Effector memory CD8-positive, alpha-beta T cell (primary cell): ENCODE results near the gene MVB12B.
"Not testable (repeated sequence)": the region's sequence is repeated elsewhere in the genome, so short reads cannot be mapped to it uniquely, and the experiment has no call there.

ENCODE experiments used
- ATAC-seq: fragments of 150-1000 bp; cut with Tn5 transposase; replicated peaks from 2 replicates; pipeline ENCODE4 v1.10.0; 2021; ENCODE audit warnings: mild to moderate bottlenecking, moderate library complexity
- DNase-seq, 3 experiments: peaks; one replicate each; pipeline ENCODE4 v3.0.0; 2021
- H3K27ac Mint-ChIP-seq, 2 donors: one replicate each; pipeline ENCODE4 v1.8.0; 2022; ENCODE audit warnings: mild to moderate bottlenecking in 2 of 2, mixed read lengths in 2 of 2, moderate library complexity in 2 of 2
- H3K27me3 Mint-ChIP-seq, 2 donors: one replicate each; pipeline ENCODE4 v1.8.0; 2022; ENCODE audit warnings: mixed read lengths in 2 of 2
- H3K36me3 Mint-ChIP-seq: one replicate; pipeline ENCODE4 v1.8.0; 2022; ENCODE audit warnings: mild to moderate bottlenecking, moderate library complexity, mixed read lengths; ENCODE audit not compliant: insufficient read depth
- H3K4me1 Mint-ChIP-seq, 2 donors: one replicate each; pipeline ENCODE4 v1.8.0; 2022; ENCODE audit warnings: low read depth in 2 of 2, mixed read lengths in 2 of 2
- H3K4me3 Mint-ChIP-seq, 2 donors: one replicate each; pipeline ENCODE4 v1.8.0; 2022; ENCODE audit warnings: mild to moderate bottlenecking in 2 of 2, mixed read lengths in 2 of 2, moderate library complexity in 2 of 2
- H3K9me3 Mint-ChIP-seq, 2 donors: one replicate each; pipeline ENCODE4 v1.8.0; 2022; ENCODE audit warnings: mixed read lengths in 2 of 2
- total RNA-seq, 9 experiments: gene quantifications; one replicate each; lab custom pipeline; 2026; lab: John Stamatoyannopoulos, UW

MVB12B gene, protein sequence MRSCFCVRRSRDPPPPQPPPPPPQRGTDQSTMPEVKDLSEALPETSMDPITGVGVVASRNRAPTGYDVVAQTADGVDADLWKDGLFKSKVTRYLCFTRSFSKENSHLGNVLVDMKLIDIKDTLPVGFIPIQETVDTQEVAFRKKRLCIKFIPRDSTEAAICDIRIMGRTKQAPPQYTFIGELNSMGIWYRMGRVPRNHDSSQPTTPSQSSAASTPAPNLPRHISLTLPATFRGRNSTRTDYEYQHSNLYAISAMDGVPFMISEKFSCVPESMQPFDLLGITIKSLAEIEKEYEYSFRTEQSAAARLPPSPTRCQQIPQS
- total RNA-seq, result 2.4 to 77.5 (median 15.6) reads per million in 9 experiments

DNA sequence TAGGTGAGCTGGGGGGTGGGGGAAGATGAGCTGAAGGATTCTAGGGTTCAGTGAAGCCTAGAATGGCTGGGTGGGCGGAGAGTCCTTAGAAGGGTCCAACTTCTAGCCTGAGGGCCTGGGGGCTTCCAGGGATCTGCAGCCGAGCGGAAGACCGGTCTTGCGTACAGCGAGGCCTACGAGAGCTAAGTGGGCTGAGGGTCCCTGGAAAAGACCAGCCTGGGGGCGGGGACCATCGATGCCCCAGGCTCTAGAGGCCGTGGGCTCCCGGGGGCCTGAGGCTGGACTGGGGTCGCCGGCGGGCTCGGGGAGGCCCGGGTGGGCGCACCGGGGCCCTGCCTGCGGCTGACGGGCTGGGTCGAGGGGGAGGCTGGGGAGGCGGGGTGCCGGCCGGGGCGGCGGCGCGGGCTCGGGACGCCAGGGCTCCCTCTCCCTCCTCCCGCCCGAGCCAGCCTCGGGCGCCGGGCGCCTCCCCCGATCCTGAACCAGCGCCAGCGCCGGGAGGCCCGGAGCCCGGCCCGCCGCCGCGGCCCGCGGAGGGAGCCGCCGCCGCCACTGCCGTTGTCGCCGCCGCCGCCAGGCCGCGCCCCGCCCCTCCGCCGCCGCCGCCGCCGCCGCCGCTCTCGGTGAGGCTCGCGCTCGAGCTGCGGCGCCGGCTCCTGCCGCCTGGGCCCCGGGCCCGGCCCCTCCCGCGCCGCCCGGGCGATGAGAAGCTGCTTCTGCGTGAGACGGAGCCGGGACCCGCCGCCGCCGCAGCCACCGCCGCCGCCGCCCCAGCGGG lies at the start of gene MVB12B:
TSS of gene MVB12B (plus strand) at position 602 of the 778 bp plus-strand sequence. CDS start at position 703, 101 bp downstream.
- no peaks in the 10 kb centered on the region for H3K27me3 Mint-ChIP-seq
- H3K9me3 Mint-ChIP-seq, result no peaks in the 10 kb centered on the region
- H3K36me3 Mint-ChIP-seq, result peaks cover 16% of the 10 kb centered on the region
- H3K4me3 Mint-ChIP-seq, result peak within 1 kb of the TSS; percentile 92
- H3K4me1 Mint-ChIP-seq, result peaks cover 44 to 48% of the 10 kb centered on the region in 2 donors
- DNase-seq (peak; percentile 49 to 58 (median 54)), ATAC-seq (peak; percentile 65)
- H3K27ac Mint-ChIP-seq, result peak within 1 kb of the TSS; percentile 95 to 96

DNA sequence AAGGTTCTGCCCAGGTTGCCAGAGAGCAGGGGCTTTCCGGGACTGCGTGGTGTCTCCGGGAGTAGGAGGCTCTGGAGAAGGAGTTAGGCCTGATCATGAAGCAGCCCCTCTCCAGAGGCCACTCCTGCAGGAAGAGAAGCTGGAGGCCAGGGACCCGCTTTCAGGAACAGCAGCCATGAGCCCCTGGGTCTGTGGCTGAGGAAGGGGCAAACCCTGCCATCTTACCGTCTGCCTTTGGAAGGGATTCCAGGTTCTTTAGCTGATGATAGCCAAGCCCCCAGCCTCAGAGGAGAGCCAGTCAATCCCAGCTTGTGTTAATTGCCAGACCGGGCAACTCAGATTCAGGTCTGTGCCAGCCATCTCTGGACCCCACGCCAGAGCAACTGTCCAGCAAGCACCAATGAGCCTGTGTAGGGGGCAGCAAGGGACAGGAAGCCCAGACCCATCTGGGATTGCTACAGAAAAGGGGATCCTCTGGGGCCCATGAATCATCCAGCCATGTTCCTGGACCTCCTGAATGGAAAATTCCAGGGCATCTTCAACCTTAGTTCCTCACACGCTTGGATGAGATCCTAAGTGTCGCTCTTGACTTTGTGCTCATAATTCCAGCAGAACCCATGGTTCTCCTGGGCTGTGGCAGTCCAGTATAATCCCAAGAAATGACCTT lies 42.7 kb upstream of the MVB12B start:
- DNase-seq (no peak), ATAC-seq (no peak)
- Mint-ChIP-seq H3K27ac (no peak overlapping the region), H3K4me3 (no peak overlapping the region), H3K36me3 (peaks cover 3% of the 10 kb centered on the region), H3K4me1 (no peaks in the 10 kb centered on the region), H3K27me3 (peaks cover 19 to 27% of the 10 kb centered on the region in 2 donors), H3K9me3 (no peaks in the 10 kb centered on the region)

DNA sequence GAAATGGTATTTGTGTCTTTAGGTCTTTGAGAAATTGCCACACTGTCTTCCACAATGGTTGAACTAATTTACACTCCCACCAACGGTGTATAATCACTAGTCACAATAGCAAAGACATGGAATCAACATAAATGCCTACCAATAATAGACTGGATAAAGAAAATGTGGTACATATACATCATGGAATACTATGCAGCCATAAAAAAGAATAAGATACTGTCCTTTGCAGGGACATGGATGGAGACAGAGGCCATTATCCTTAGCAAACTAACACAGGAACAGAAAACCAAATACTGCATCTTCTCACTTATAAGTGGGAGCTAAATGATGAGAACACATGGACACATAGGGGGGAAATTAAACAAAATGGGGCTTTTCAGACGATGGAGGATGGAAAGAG lies 41.0 kb upstream of the MVB12B start:
- not testable (repeated sequence) for H3K4me3 Mint-ChIP-seq, ATAC-seq, H3K27ac Mint-ChIP-seq, H3K9me3 Mint-ChIP-seq, H3K4me1 Mint-ChIP-seq, DNase-seq, H3K36me3 Mint-ChIP-seq
- H3K27me3 Mint-ChIP-seq, result peaks cover 5 to 14% of the 10 kb centered on the region in 2 donors

DNA sequence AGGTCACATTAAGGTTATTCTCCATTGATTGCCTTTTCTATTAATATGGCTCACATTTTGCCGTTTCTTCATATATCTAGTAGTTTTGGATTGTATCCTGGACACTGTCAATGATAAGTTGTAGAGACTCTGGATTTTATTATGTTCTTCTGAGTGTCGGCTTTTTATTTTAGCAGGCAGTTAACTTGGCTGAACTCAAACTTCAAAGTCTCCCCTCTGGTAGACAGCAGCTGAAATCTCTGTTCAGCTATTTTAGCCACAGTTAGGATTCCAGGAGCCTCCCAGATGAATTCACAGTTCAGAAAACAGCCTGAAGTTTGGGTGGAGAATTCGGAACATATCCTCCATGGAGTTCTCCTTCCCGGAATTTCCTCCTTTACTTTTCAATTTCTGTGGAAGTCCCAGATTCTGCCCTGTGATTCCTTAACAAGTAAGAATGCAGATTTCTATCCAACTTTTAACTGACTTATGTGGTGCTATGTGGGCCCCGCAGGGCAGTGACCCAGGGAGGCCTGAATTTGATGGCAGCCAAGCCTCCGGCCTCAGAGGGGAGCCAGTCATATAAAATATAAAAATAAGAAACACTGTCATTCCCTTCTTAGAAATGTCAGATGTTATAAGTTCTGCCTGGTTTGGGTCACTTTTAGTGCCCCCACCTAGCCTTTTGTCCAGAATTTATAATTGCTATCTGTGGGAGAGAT lies 39.3 kb upstream of the MVB12B start:
- no peaks in the 10 kb centered on the region for H3K4me1 Mint-ChIP-seq
- H3K9me3 Mint-ChIP-seq, result no peaks in the 10 kb centered on the region
- no peak overlapping the region for H3K27ac Mint-ChIP-seq
- H3K36me3 Mint-ChIP-seq, result peaks cover 5% of the 10 kb centered on the region
- H3K27me3 Mint-ChIP-seq, result peaks cover 4 to 18% of the 10 kb centered on the region in 2 donors
- ATAC-seq (no peak), DNase-seq (no peak)
- H3K4me3 Mint-ChIP-seq, result no peak overlapping the region

GRCh38 chr9:126290871-126291270 lies 35.8 kb upstream of the MVB12B start:
- ATAC-seq, result no peak
- no peak for DNase-seq
- peaks cover 2% of the 10 kb centered on the region for H3K36me3 Mint-ChIP-seq
- peaks cover 11 to 37% of the 10 kb centered on the region in 2 donors for H3K27me3 Mint-ChIP-seq
- no peak overlapping the region for H3K4me3 Mint-ChIP-seq
- H3K9me3 Mint-ChIP-seq, result no peaks in the 10 kb centered on the region
- H3K27ac Mint-ChIP-seq, result no peak overlapping the region
- H3K4me1 Mint-ChIP-seq, result peaks cover 0 to 2% of the 10 kb centered on the region in 2 donors

- no peak overlapping the region for H3K4me3 Mint-ChIP-seq
- peaks cover 17 to 48% of the 10 kb centered on the region in 2 donors for H3K27me3 Mint-ChIP-seq
- H3K9me3 Mint-ChIP-seq, result no peaks in the 10 kb centered on the region
- no peak for DNase-seq
- H3K4me1 Mint-ChIP-seq, result peaks cover 0 to 2% of the 10 kb centered on the region in 2 donors
- no peak for ATAC-seq
- peak overlapping the region in 1 of 2 donors; percentile 11 for H3K27ac Mint-ChIP-seq
- H3K36me3 Mint-ChIP-seq, result peaks cover 2% of the 10 kb centered on the region
Measured at GRCh38 chr9:126291925-126292324, 34.7 kb upstream of the MVB12B start.

DNA sequence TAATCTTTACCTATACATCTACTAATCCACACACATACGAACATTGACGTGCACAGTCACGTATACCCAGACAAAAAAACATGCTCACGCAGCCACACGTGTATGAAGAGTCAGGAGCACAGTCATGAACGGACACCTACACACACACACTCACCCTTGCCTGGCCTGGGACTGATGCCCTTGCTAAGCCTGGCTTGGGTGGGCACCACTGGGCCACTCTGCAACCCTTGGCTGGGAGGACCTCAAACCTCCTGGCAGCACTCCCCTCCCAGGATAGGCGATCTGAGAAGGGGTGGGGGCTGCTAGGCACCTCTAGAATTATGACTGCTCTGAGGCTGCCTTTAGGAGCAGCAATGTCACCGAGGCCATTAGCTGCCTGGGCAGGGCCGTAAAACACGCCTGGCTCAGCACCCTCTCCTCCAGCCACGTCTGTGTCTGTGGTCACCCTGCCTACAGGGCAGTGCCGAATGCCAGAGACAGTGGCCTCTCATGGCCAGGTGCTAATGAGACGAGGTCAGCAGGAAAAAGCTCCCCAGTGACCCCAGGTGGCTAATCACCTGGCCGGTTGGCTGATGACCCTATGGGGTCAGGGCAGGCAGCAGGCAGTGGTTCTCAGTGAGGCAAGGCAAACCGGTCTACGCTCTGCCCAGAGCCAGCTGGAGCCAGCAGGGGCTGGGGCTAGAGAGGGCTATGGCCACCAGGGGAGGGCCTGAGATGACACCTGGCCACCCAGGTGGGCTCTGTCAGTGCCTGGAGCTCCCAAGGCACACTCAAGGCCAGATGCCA lies 33.7 kb upstream of the MVB12B start:
- DNase-seq, result no peak
- Mint-ChIP-seq H3K27ac (no peak overlapping the region), H3K36me3 (peaks cover 2% of the 10 kb centered on the region), H3K4me1 (peaks cover 0 to 2% of the 10 kb centered on the region in 2 donors), H3K27me3 (peaks cover 24 to 58% of the 10 kb centered on the region in 2 donors), H3K4me3 (no peak overlapping the region), H3K9me3 (no peaks in the 10 kb centered on the region)
- ATAC-seq, result no peak

DNA sequence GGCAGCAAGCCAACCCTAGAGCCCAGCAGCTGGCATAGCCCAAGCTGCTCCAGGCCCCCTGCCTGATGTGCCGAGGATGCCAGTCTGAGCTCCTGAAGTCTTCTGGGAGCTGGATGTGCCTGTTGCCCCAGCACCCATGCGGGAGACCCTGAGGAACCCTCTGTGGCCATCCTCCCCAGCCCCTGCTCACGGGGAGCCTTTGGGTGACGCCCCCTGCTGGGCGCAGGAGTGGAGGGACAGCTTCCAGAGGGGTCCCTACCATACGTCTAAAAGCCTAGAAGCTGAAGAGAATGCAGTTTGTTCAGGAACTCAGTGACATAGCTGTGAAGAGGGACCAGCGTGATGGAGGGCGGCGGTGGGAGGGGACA lies 33.1 kb upstream of the MVB12B start:
- Mint-ChIP-seq H3K36me3 (peaks cover 2% of the 10 kb centered on the region), H3K27ac (no peak overlapping the region), H3K4me1 (peaks cover 0 to 2% of the 10 kb centered on the region in 2 donors), H3K4me3 (no peak overlapping the region), H3K27me3 (peaks cover 26 to 64% of the 10 kb centered on the region in 2 donors), H3K9me3 (no peaks in the 10 kb centered on the region)
- DNase-seq (no peak), ATAC-seq (no peak)

DNA sequence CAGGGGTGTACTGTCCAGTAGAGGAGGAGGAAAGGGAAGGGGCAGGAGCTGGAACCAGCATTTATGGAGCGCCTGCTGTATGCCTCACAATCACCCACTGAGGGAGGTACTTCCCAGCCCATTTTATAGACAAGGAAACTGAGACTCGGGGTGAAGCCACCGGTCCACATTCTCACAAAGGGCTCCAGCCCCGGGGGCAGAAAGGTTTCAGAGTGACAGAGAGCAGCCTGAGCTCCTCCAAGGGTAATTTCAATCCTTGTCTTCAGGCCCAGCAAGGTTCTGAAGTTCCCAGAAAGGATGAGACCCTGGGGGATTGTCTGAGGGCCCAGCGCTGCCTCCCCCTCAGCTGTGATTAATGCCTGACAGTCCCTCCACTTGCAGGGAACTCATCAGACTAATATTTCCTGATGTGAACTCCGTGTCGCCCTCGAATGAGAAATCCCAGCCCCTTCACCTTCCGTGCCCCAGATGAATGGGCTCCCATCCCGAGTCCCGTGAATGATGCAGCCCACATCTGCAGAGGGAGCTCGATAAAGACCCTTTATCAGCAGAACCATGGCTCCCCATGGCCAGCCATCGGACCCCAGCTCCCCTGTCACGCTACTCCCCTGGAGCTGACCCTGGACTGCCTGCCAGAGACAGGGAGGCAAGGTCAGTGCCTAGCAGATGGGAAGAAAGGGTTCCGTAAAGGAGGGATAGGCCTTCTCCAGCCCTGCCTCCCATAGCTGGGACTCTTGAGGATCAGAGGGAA lies 32.1 kb upstream of the MVB12B start:
- ATAC-seq, result no peak
- no peak overlapping the region for H3K4me3 Mint-ChIP-seq
- no peak for DNase-seq
- H3K27me3 Mint-ChIP-seq, result peaks cover 30 to 70% of the 10 kb centered on the region in 2 donors
- no peaks in the 10 kb centered on the region for H3K9me3 Mint-ChIP-seq
- H3K4me1 Mint-ChIP-seq, result peaks cover 0 to 2% of the 10 kb centered on the region in 2 donors
- H3K36me3 Mint-ChIP-seq, result peaks cover 2% of the 10 kb centered on the region
- H3K27ac Mint-ChIP-seq, result no peak overlapping the region

DNA sequence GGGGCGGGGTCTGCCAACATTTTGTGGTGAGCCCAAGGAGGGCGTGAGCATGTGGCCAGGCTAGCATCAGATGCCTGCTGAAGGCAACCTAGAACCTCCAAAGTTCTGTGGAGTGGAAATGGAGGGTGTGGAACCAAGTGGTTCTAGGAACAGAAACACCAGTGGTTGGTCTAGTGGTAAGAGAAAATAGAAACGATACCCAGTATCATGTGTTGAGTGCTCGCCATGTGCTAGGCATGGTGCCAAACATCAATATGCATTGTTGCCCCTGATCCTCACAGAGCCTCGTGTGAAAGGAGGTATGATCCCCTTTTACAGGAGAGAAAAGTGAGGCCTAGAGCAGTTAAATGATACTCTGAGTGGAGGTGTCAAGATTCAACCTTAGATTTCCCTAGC lies 31.5 kb upstream of the MVB12B start:
- Mint-ChIP-seq H3K9me3 (no peaks in the 10 kb centered on the region), H3K4me1 (peaks cover 0 to 2% of the 10 kb centered on the region in 2 donors), H3K27ac (no peak overlapping the region), H3K4me3 (no peak overlapping the region), H3K36me3 (peaks cover 2% of the 10 kb centered on the region), H3K27me3 (peaks cover 30 to 70% of the 10 kb centered on the region in 2 donors)
- no peak for DNase-seq
- no peak for ATAC-seq

GRCh38 chr9:126295516-126295915 lies 31.1 kb upstream of the MVB12B start:
- Mint-ChIP-seq H3K4me1 (peaks cover 0 to 2% of the 10 kb centered on the region in 2 donors), H3K27ac (no peak overlapping the region), H3K27me3 (peaks cover 30 to 70% of the 10 kb centered on the region in 2 donors), H3K9me3 (no peaks in the 10 kb centered on the region), H3K36me3 (peaks cover 2% of the 10 kb centered on the region), H3K4me3 (no peak overlapping the region)
- ATAC-seq, result no peak
- DNase-seq, result no peak
